ENCODE data around the gene TFF1. TPM values are rescaled to one million over a fixed set of nuclear protein-coding genes. Genes with fewer than 3 reads are reported as not detected.

The TFF1 gene
- total RNA-seq, 2 donors from 2014 or later = 3.0 to 66.4 TPM

- H3K27me3 ChIP-seq = no peaks in the 10 kb centered on the region
- no peak for ATAC-seq
- intact Hi-C loops (cut with DNase I) = no loop called here
- no peaks in the 10 kb centered on the region for H3K36me3 ChIP-seq (replicated peaks in 1 of 2; ENCODE audit: insufficient read depth in 1 of 2, low read depth in 2 of 2)
- no peak for DNase-seq
- H3K27ac ChIP-seq = no peak overlapping the region
- TF ChIP-seq CTCF (IDR thresholded peaks at IDR 0.05) = no peak
- no peak for TF ChIP-seq POLR2A (IDR thresholded peaks at IDR 0.05)
- WGBS, 2 donors = 42 to 49% methylated on average over 10 of the region's 10 CpGs
- H3K9me3 ChIP-seq = no peaks in the 10 kb centered on the region
- peaks cover 11% of the 10 kb centered on the region for H3K4me1 ChIP-seq
- H3K4me3 ChIP-seq = no peak overlapping the region
Observed at GRCh38 chr21:42336054-42336453, 30.3 kb downstream of the TFF1 start.

- Histone ChIP-seq H3K4me3 (no peak overlapping the region), H3K27ac (no peak overlapping the region), H3K9me3 (no peaks in the 10 kb centered on the region), H3K4me1 (no peaks in the 10 kb centered on the region), H3K36me3 (replicated peaks in 1 of 2; ENCODE audit: insufficient read depth in 1 of 2, low read depth in 2 of 2) (no peaks in the 10 kb centered on the region), H3K27me3 (no peaks in the 10 kb centered on the region)
- no peak for DNase-seq
- 71 to 72% methylated on average over 5 of the region's 5 CpGs for WGBS, 2 donors
- intact Hi-C loops (cut with DNase I) = no loop called here
- TF ChIP-seq POLR2A (IDR thresholded peaks at IDR 0.05) (no peak), CTCF (IDR thresholded peaks at IDR 0.05) (no peak)
- no peak for ATAC-seq
Observed at GRCh38 chr21:42332557-42333317, 33.6 kb downstream of the TFF1 start.

GRCh38 chr21:42331660-42332059 is 34.7 kb downstream of the TFF1 start:
- Histone ChIP-seq H3K27ac (no peak overlapping the region), H3K4me3 (no peak overlapping the region), H3K4me1 (no peaks in the 10 kb centered on the region), H3K27me3 (no peaks in the 10 kb centered on the region), H3K9me3 (no peaks in the 10 kb centered on the region), H3K36me3 (replicated peaks in 1 of 2; ENCODE audit: insufficient read depth in 1 of 2, low read depth in 2 of 2) (no peaks in the 10 kb centered on the region)
- intact Hi-C loops (cut with DNase I) = no loop called here
- ATAC-seq = no peak
- DNase-seq = no peak
- TF ChIP-seq POLR2A (IDR thresholded peaks at IDR 0.05) (no peak), CTCF (IDR thresholded peaks at IDR 0.05) (no peak)

GRCh38 chr21:42330380-42331371 is 35.7 kb downstream of the TFF1 start:
- TF ChIP-seq POLR2A (IDR thresholded peaks at IDR 0.05) = no peak
- DNase-seq (no peak), ATAC-seq (no peak)
- no peak overlapping the region for H3K4me3 ChIP-seq
- 48 to 49% methylated on average over 4 of the region's 4 CpGs for WGBS, 2 donors
- no peaks in the 10 kb centered on the region for H3K4me1 ChIP-seq
- intact Hi-C loops (cut with DNase I) = no loop called here
- H3K36me3 ChIP-seq (replicated peaks in 1 of 2; ENCODE audit: insufficient read depth in 1 of 2, low read depth in 2 of 2) = no peaks in the 10 kb centered on the region
- H3K9me3 ChIP-seq = no peaks in the 10 kb centered on the region
- no peak overlapping the region for H3K27ac ChIP-seq
- no peaks in the 10 kb centered on the region for H3K27me3 ChIP-seq

- ATAC-seq = no peak
Observed at GRCh38 chr21:42324896-42325295, 41.4 kb downstream of the TFF1 start.

More at GRCh38 chr21:42324896-42325295, 41.4 kb downstream of the TFF1 start:
- 87 to 93% methylated on average over 3 to 6 of the region's 6 CpGs for WGBS, 2 donors
- DNase-seq = no peak
- no peaks in the 10 kb centered on the region for H3K36me3 ChIP-seq (replicated peaks in 1 of 2; ENCODE audit: insufficient read depth in 1 of 2, low read depth in 2 of 2)
- TF ChIP-seq POLR2A (IDR thresholded peaks at IDR 0.05) (no peak), CTCF (IDR thresholded peaks at IDR 0.05) (no peak)
- no peaks in the 10 kb centered on the region for H3K4me1 ChIP-seq
- intact Hi-C loops (cut with DNase I) = no loop called here
- no peak overlapping the region for H3K4me3 ChIP-seq
- no peaks in the 10 kb centered on the region for H3K27me3 ChIP-seq
- H3K9me3 ChIP-seq = no peaks in the 10 kb centered on the region
- H3K27ac ChIP-seq = no peak overlapping the region

Data from body of pancreas (tissue), 4 donors.